GM21786 (cell line): ENCODE data around the gene SCUBE2.
"Not testable (repeated sequence)": the region's sequence is repeated elsewhere in the genome, so short reads cannot be mapped to it uniquely, and the experiment has no call there.

Source experiments
- ATAC-seq: cut with Tn5 transposase; IDR thresholded peaks from one replicate; pipeline ENCODE4 v1.9.1; 2021; ENCODE audit not compliant: unreplicated experiment

Gene SCUBE2

DNA sequence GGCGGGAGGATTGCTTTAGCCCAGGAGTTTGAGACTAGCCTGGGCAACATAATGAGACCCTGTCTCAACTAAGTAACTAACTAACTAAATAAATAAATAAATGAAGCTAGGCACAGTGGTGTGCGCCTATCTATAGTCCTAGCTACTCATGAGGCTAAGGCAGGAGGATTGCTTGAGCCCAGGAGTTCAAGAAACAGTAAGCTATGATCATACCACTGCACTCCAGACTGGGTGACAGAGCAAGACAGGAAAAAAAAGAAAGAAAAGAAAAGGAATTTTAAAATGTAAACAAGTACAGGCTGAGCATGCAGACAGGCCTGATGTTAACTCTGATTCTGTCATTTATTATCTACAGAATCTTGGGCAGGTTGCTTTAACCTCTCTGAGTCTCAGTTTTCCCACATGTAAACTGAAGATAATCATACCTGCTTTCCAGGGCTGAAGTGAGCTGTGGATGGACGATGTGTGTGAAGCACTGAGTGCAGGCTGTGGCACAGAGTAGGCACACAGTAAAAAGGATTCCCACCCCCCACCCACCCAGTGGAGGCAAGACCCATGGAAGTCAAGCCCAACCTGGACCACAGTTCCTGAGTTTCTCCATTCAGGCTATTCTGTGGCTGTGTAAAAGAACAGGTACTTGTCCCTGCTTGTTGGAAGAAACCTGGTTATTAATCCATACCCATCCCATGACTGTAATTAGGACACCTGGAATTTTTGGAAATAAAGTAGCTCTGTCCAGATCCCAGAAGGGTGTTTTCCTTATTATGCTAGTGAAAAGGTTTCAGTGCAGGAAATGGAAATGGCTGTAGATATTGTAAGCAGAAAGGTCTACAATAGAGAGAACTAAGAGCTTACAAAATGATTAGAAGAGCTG is 18.7 kb upstream of the SCUBE2 start:
- no peak for ATAC-seq

DNA sequence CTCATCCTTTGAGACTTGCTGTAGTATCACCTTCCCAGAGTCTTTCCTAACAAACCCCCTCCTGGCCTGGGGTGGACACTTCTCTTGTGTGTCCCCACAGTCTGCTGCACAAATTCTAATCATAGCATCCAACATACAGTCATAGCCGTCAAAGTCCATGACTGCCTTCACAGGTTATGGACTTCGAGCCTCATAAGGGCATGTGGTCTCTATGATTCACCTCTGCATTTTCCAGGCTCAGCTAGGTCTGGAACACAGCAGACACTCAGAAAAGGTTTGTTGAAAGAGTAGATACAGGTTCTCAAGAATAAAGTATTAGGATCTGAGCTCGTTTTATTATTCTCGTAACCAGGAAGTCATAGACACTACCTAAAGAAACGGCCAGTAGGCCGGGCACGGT is 13.2 kb upstream of the SCUBE2 start:
- no peak for ATAC-seq

DNA sequence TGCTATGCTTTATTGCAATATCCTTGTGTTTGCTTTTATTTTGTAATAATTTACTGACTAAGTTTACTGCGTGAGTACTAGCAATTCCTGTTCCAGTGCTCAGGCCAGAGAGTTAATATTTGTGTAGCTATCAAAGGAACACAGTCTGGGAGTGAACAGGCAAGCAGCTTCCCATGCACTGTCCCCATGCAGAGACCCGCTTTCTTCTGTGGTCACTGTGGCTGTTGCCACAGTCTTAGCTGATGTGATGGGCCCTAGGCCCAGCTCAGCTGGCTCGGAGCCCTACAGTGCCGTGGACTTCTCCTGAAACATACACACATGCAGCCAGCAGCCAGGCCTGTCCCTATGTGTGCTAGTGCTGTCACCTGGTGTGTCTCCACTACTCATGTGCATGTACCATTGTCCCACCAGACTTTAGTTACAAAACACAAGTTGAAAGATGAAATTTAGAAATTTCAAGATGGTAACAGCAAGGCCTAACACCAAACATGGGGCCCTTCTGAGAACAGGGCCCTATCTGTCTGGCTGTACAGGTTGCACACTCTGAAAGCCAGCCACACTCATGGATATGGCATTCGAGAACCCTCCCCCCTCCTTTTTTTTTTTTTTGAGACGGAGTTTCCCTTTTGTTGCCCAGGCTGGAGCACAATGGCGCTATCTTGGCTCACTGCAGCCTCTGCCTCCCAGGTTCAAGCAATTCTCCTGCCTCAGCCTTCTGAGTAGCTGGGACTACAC is 12.3 kb upstream of the SCUBE2 start:
- no peak for ATAC-seq

DNA sequence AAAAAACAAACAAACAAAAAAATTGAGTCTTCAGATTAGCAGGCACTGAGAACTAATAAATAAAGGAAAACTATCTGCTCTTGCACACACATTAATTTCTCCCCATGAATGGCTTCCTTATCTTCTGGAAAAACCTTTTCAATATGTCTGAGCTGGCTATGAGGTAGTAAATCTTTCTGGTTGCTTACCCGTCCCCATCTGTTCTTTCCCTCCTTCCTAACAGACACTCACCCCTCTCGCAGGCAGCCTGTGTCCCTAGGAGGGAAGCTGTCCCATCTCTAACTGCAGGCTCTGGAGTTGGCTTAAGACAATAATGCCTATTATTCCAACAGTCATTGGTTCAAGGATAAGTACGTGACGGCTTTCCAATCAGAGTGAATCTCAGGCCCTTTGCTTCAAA is 8.2 kb upstream of the SCUBE2 start:
- ATAC-seq: no peak

DNA sequence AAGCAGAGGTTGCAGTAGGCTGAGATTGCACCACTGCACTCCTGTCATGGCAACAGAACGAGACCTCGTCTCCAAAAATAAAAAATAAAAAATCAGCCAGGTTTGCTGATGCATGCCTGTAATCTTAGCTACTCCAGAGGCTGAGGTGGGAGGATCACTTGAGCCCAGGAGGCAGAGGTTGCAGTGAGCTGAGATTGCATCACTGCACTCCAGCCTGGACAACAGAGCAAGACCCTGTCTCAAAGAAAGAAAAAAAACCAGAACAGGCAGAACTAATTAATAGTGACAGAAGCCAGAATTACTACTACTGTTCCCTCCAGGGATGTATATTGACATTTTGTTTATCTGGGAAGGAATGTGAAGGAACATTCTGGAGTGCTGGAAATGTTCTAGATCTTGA is 7.1 kb upstream of the SCUBE2 start:
- ATAC-seq: not testable (repeated sequence)

DNA sequence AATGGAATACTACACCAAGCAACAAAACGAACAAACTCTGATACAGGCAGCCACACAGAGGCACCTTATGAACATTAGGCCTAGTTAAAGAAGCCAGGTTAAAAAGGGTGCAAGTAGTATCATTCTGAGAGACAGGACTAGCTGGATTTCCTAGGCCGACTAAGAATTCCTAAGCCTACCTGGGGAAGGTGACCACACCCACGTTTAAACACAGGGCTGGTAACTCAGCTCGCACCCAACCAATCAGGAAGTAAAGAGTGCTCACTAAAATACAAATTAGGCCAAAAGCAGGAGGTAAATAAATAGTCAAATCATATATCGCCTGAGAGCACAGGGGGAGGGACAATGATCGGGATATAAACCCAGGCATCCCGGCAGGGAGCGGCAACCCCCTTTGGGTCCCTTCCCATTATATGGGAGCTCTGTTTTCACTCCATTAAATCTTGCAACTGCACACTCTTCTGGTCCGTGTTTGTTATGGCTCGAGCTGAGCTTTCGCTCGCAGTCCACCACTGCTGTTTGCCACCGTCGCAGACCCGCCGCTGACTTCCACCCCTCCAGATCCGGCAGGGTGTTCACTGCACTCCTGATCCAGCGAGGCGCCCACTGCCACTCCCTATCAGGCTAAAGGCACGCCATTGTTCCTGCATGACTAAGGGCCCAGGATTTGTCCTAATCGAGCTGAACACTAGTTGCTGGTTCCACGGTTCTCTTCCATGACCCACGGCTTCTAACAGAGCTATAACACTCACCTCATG is 6.0 kb upstream of the SCUBE2 start:
- not testable (repeated sequence) for ATAC-seq

DNA sequence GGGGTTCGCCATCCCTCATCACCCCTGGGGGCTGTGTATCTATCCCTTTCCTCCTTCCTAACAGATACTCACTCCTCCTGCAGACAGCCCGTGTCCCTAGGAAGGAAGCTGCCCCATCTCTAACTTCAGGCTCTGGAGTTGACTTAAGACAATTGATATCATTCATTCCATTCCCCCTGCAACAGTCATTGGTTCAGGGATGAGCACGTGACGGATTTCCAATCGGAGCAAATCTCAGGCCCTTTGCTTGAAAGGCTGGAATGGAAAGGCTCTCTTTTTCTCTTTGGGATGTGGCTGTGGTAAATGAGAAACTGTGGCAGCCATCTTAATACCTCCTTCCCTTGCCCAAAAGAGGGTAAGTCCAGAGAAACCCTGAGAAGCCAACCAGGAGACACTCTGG is 5.0 kb upstream of the SCUBE2 start:
- ATAC-seq: no peak

DNA sequence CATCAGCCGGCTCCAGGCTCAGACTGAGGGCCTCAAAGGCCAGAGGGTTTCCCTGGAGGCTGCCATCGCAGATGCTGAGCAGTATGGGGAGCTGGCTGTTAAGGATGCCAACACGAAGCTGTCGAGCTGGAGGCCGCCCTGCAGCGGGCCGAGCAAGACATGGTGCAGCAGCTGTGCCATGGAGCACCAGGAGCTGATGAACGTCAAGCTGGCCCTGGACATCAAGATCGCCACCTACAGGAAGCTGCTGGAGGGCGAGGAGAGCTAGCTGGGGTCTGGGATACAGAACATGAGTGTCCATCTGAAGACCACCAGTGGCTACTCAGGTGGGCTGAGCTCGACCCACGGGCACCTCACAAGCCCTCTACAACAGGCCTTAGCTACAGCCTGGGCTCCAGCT is 4.0 kb upstream of the SCUBE2 start:
- ATAC-seq: no peak

DNA sequence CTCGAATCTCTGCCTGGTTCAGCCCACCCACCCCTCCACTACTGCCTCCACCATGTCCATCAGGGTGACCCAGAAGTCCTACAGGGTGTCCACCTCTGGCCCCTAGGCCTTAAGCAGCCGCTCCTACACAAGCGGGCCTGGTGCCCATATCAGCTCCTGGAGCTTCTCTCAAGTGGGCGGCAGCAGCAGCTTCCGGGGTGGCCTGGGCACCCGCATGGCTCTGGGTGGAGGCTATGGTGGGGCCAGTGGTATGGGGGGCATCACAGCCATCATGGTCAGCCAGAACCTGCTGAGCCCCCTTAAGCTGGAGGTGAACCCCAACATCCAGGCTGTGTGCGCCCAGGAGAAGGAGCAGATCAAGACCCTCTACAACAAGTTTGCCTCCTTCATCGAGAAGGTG is 3.0 kb upstream of the SCUBE2 start:
- no peak for ATAC-seq

DNA sequence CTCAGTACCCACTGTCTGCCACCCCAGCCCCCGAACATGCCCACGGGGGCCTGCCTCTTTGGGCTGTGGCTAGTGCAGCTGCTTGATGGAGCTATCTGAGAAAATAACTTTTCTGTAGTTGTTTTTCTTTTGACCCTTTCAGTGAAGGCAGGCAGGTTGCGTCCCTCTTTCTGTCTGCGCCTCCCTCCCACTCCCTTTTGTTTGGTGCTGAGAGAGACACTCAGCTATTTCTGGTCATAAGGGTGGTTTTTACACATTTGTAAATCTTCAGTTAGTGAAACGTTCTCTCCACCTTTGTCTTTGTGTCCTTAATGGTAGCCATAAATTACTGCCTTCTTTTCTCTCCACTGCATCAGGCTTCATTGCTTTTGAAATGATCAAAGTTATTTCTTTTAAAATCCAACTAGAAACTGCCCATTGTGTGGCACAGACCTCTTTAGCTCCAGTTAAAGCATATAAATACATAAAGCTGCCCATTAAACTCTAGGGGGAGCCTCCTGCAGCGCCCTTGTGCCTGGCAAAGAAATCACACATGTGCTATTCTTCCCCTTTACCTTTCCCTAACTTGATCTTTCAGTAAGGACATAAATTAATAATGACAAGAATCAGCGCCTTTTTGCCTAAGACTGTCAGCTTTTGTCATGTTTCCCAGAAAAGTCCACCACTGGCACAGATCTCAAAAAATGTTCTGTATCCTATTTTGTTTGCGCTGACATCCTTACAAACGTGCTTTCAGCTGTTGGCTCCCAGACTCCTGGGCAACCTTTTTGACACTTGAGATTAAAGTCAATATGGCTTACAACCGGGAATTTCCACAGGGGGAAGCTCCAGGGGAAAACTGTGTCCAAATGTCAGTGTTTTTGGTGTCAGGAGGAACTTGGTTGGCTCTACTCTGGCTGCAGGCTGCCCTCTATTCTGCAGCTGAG is 1.7 kb upstream of the SCUBE2 start:
- no peak for ATAC-seq

DNA sequence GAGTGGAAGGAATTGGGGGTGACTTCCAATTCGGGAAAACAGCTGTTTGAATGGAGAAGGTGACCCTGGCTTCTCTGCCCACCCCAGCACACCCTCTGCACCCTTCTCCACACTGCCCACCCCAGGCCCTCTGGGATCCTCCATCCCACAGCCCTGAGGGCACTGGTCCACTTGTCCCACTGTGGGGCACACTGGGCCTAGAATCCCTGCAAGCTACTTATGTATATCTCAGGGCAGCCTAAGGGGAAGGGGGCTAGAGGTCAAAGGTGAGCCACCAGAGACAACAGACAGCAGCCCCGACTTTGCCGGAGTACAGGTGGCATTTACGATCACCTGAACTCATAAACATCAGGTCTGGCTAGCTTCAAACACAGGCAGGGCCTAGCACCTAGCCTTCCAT is 673 bp upstream of the SCUBE2 start:
- no peak for ATAC-seq

DNA sequence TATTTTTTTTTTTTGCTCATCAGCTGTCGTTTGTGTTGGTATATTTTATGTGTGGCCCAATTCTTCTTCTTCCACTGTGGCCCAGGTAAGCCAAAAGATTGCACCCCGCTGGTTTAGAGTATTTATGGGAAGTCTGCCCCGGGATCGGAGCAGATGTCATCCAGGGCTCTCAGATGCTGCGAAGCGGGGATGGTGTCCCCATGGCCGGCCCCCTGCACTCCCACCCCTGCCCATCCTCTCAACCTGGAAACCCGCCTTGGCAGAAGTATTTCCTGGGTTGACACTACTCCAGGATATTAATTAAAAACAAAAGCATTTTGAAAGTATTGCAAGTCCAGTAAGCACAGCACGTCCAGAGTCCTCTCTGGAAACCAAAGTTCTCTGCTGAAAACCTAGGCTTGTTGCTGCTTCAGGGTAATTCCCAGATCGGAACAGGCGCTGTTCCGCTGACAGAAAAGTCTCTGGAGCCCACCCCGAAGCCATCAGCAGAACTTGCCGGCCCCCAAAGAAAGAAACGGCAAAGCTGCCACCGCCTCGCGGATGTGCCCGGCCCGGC is 833 bp downstream of the SCUBE2 start:
- ATAC-seq: no peak

DNA sequence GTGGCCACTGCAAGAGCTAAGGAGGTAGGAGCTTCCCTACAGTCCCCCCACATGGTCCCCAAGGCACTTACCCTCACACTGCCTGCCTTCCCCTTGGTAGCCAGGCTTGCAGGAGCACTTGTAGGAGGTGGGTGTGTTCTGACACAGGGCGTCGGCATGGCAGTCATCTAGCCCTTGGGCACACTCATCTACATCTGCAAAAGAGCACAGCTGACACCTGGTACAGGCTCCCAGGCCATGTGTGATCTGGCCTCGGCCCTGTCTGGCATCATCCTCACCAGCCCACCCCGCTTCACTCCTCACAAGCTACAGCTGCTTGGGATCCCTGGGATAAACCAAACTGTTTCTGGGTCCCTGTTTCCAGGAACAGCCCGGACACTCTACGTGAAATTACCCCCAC is 1.8 kb downstream of the SCUBE2 start:
- no peak for ATAC-seq

DNA sequence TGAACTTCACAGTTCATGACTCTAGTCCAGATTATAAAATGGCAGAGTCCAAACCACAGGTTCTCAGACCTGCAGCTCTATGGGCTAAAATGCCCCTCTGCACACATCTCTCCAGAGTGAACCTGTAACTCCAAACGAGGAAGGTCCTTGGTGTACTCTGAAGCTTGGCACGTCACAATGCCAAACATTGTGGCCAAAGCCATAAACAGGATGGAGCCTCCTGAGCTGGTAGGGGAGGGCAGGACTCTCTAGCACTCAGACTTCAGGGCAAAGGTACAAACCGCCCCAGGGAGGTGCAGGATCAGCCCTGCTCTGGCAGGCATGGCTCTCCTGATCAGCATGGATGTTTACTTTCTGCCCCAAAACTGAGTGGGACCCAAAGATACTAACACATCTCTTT is 2.3 kb downstream of the SCUBE2 start:
- no peak for ATAC-seq

DNA sequence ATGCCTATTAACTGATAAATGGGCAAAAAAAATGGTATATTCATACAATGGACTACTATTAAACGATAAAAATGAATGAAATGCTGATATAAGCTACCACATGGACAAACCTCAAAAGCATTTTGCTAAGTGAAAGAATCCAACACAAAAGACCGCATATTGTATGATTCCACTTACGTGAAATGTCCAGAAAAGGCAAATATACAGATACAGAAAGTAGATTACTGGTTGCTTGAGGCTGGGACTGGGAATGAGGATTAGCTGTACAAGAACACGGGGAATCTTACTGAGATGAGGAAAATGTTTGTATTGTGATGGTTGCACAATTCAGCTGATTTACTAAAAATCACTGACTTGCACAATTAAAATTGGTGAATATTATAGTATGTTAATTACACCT is 8.8 kb downstream of the SCUBE2 start:
- no peak for ATAC-seq

DNA sequence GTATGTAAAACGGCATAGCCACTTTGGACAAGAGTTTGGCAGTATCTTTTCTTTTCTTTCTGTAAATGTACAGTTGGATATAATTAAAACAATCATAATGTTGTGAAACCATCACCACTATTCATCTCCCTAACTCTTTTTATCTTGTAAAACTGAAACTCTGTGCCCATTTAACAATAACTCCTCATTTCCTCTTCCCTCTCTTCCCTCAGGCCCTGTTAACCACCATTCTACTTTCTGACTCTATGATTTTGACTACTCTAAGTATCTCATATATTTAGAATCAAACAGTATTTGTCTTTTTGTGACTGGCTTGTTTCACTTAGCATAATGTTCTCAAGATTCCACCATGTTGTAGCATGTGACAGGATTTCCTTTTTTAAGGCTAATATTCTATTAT is 10.2 kb downstream of the SCUBE2 start:
- no peak for ATAC-seq

DNA sequence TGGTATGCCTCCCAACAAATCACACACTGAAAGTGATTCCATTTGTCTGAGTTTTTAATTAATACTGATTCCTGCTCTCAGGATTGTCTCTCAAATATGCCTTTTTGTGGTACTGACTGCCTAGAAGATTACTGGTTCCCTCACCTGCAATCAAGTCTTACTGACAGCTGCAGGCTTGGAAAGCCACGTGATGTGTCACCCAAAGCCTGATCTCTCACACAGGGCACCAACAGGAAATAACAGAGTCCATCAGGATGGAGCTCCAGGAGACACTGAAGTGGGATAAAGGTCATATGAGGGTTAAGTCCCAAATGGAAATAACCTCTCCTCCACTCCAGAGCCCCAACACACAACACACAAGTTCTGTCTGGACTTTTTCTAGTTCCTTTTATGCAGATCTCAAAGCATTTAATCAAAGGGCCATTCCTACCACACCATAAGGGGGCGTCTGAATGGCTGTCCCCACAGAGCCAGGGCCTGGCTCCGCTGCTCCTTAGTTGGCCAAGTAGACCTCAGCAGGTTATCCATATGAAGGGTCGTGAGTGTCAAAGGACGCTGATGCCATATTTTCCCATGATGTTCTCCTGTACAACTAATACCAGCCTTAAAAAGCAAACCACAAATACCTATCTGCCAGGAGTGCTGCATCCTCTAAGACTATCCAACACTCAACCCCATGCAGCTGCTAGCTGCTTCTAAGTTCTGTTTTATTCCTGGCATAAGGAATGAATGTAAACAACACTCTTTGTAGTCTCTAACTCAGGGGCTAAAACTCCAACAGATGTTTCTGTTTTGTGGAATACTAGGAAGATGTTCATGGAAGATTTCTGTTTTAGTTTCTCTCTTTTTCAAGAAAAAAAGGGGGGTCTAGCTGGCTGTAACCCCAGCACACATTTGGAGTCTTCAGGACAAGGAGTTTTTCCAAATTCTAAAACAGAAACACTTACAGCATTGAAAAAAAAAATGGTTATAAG is 13.0 kb downstream of the SCUBE2 start:
- ATAC-seq: no peak

DNA sequence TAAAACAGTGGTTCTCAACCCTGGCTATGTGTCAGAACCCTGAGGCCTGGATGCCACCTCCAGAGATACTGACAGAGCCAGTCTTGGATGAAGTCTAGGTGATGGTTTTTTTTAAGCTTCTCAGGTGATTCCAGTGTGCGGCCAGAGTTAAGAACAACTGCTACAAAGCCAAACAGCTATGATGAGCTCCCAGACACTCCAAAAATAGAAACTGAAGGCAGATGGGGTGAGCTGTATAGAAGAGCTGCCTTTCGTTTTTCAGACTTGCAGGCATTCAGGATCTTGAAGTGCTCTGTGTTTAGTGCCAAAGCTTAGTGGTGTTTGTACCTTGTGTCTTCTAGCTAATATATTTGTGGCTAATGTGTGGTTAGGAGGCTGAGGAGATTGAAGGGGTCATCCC is 14.2 kb downstream of the SCUBE2 start:
- no peak for ATAC-seq

DNA sequence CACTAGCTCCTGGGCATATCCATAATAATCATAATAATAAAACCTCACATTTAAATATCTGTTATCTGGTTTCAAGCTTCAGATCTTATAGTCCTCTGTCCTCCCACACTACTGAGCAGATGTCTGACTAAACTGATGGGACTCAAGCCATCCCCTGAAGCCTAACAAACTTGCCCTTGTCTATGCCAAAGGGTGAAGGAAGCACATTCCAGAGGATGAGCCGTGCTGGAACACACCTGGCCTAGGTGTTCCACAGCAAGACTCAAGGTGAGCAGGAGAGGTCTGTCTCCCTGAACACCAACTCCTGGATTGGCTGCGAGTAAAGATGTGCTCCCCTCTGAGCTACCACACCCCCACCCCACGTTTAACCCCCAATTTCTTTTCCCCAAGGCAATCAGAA is 14.7 kb downstream of the SCUBE2 start:
- no peak for ATAC-seq
